ENCODE data around the gene MNAT1.
"Not testable (repeated sequence)": the region's sequence is repeated elsewhere in the genome, so short reads cannot be mapped to it uniquely, and the experiment has no call there.

MNAT1 gene

GRCh38 chr14:60865378-60866127 lies 131.0 kb downstream of the MNAT1 start:
- no peak overlapping the region for H3K4me3 Mint-ChIP-seq

GRCh38 chr14:60867503-60868172 lies 133.1 kb downstream of the MNAT1 start:
- no peak for DNase-seq (ENCODE audit: low spot score in 2 of 2)
- peak; percentile 92 for ATAC-seq
- H3K4me1 Mint-ChIP-seq, result peaks cover 9% of the 10 kb centered on the region
- H3K36me3 Mint-ChIP-seq, result no peaks in the 10 kb centered on the region
- no peaks in the 10 kb centered on the region for H3K9me3 Mint-ChIP-seq
- H3K4me3 Mint-ChIP-seq, result no peak overlapping the region
- no peak overlapping the region for H3K27ac Mint-ChIP-seq

More at GRCh38 chr14:60865378-60866127, 131.0 kb downstream of the MNAT1 start:
- no peak for ATAC-seq
- peaks cover 9% of the 10 kb centered on the region for H3K4me1 Mint-ChIP-seq
- no peak overlapping the region for H3K27ac Mint-ChIP-seq
- no peak for DNase-seq (ENCODE audit: low spot score in 2 of 2)
- H3K36me3 Mint-ChIP-seq, result no peaks in the 10 kb centered on the region
- no peaks in the 10 kb centered on the region for H3K9me3 Mint-ChIP-seq

GRCh38 chr14:60878121-60878520 lies 143.6 kb downstream of the MNAT1 start:
- Mint-ChIP-seq H3K9me3 (peaks cover 8% of the 10 kb centered on the region), H3K4me3 (no peak overlapping the region), H3K4me1 (peaks cover 7% of the 10 kb centered on the region), H3K36me3 (peaks cover 20% of the 10 kb centered on the region), H3K27ac (no peak overlapping the region)
- DNase-seq (ENCODE audit: low spot score in 2 of 2) (no peak), ATAC-seq (no peak)

- Mint-ChIP-seq H3K4me3 (no peak overlapping the region), H3K36me3 (peaks cover 16% of the 10 kb centered on the region), H3K9me3 (peaks cover 8% of the 10 kb centered on the region), H3K4me1 (peaks cover 7% of the 10 kb centered on the region), H3K27ac (no peak overlapping the region)
- DNase-seq (ENCODE audit: low spot score in 2 of 2) (no peak), ATAC-seq (peak; percentile 55)
Measured at GRCh38 chr14:60878536-60878935, 144.0 kb downstream of the MNAT1 start.

GRCh38 chr14:60882219-60882618 lies 147.7 kb downstream of the MNAT1 start:
- no peak for ATAC-seq
- Mint-ChIP-seq H3K27ac (no peak overlapping the region), H3K4me3 (no peak overlapping the region), H3K4me1 (peaks cover 18% of the 10 kb centered on the region), H3K9me3 (peaks cover 34% of the 10 kb centered on the region), H3K36me3 (peaks cover 8% of the 10 kb centered on the region)
- no peak for DNase-seq (ENCODE audit: low spot score in 2 of 2)

GRCh38 chr14:60884134-60884533 lies 149.6 kb downstream of the MNAT1 start:
- DNase-seq (ENCODE audit: low spot score in 2 of 2) (no peak), ATAC-seq (no peak)
- Mint-ChIP-seq H3K4me1 (peaks cover 12% of the 10 kb centered on the region), H3K36me3 (peaks cover 8% of the 10 kb centered on the region), H3K27ac (no peak overlapping the region), H3K9me3 (peaks cover 34% of the 10 kb centered on the region), H3K4me3 (no peak overlapping the region)

- H3K36me3 Mint-ChIP-seq; H3K4me3 Mint-ChIP-seq; H3K27ac Mint-ChIP-seq; ATAC-seq; DNase-seq (ENCODE audit: low spot score in 2 of 2); H3K9me3 Mint-ChIP-seq: not testable (repeated sequence)
- peaks cover 28% of the 10 kb centered on the region for H3K4me1 Mint-ChIP-seq
Measured at GRCh38 chr14:60890636-60891035, 156.1 kb downstream of the MNAT1 start.

GRCh38 chr14:60893911-60894310 lies 159.3 kb downstream of the MNAT1 start:
- H3K9me3 Mint-ChIP-seq, result no peaks in the 10 kb centered on the region
- peaks cover 19% of the 10 kb centered on the region for H3K4me1 Mint-ChIP-seq
- no peak for DNase-seq (ENCODE audit: low spot score in 2 of 2)
- H3K36me3 Mint-ChIP-seq, result no peaks in the 10 kb centered on the region
- H3K4me3 Mint-ChIP-seq, result no peak overlapping the region
- no peak overlapping the region for H3K27ac Mint-ChIP-seq
- ATAC-seq, result no peak

- H3K36me3 Mint-ChIP-seq, result no peaks in the 10 kb centered on the region
- H3K4me1 Mint-ChIP-seq, result no peaks in the 10 kb centered on the region
- DNase-seq (ENCODE audit: low spot score in 2 of 2), result no peak
- peaks cover 2% of the 10 kb centered on the region for H3K9me3 Mint-ChIP-seq
- no peak overlapping the region for H3K27ac Mint-ChIP-seq
- no peak overlapping the region for H3K4me3 Mint-ChIP-seq
- no peak for ATAC-seq
Measured at GRCh38 chr14:60904381-60904780, 169.8 kb downstream of the MNAT1 start.

GRCh38 chr14:60905923-60906322 lies 171.4 kb downstream of the MNAT1 start:
- DNase-seq (ENCODE audit: low spot score in 2 of 2) (no peak), ATAC-seq (no peak)
- Mint-ChIP-seq H3K9me3 (peaks cover 2% of the 10 kb centered on the region), H3K4me1 (no peaks in the 10 kb centered on the region), H3K27ac (no peak overlapping the region), H3K36me3 (no peaks in the 10 kb centered on the region), H3K4me3 (no peak overlapping the region)

GRCh38 chr14:60915781-60916180 lies 181.2 kb downstream of the MNAT1 start:
- peaks cover 13% of the 10 kb centered on the region for H3K4me1 Mint-ChIP-seq
- no peak for ATAC-seq
- no peaks in the 10 kb centered on the region for H3K36me3 Mint-ChIP-seq
- no peak for DNase-seq (ENCODE audit: low spot score in 2 of 2)
- H3K9me3 Mint-ChIP-seq, result no peaks in the 10 kb centered on the region
- H3K4me3 Mint-ChIP-seq, result no peak overlapping the region
- H3K27ac Mint-ChIP-seq, result no peak overlapping the region

GRCh38 chr14:60922050-60922449 lies 187.5 kb downstream of the MNAT1 start:
- Mint-ChIP-seq H3K9me3 (no peaks in the 10 kb centered on the region), H3K36me3 (no peaks in the 10 kb centered on the region), H3K4me3 (no peak overlapping the region), H3K4me1 (peaks cover 6% of the 10 kb centered on the region), H3K27ac (no peak overlapping the region)
- ATAC-seq, result no peak
- no peak for DNase-seq (ENCODE audit: low spot score in 2 of 2)

- DNase-seq (ENCODE audit: low spot score in 2 of 2) (no peak), ATAC-seq (no peak)
- no peak overlapping the region for H3K4me3 Mint-ChIP-seq
- H3K27ac Mint-ChIP-seq, result no peak overlapping the region
- H3K4me1 Mint-ChIP-seq, result peaks cover 6% of the 10 kb centered on the region
- H3K36me3 Mint-ChIP-seq, result no peaks in the 10 kb centered on the region
- no peaks in the 10 kb centered on the region for H3K9me3 Mint-ChIP-seq
Measured at GRCh38 chr14:60925286-60925685, 190.7 kb downstream of the MNAT1 start.

- ATAC-seq, result no peak
- Mint-ChIP-seq H3K4me3 (no peak overlapping the region), H3K27ac (no peak overlapping the region), H3K9me3 (no peaks in the 10 kb centered on the region), H3K4me1 (peaks cover 6% of the 10 kb centered on the region), H3K36me3 (no peaks in the 10 kb centered on the region)
- no peak for DNase-seq (ENCODE audit: low spot score in 2 of 2)
Measured at GRCh38 chr14:60926002-60926401, 191.4 kb downstream of the MNAT1 start.

GRCh38 chr14:60931218-60931617 lies 196.7 kb downstream of the MNAT1 start:
- DNase-seq (ENCODE audit: low spot score in 2 of 2), result no peak
- H3K4me1 Mint-ChIP-seq, result no peaks in the 10 kb centered on the region
- no peak for ATAC-seq
- H3K36me3 Mint-ChIP-seq, result no peaks in the 10 kb centered on the region
- no peak overlapping the region for H3K27ac Mint-ChIP-seq
- H3K4me3 Mint-ChIP-seq, result no peak overlapping the region
- H3K9me3 Mint-ChIP-seq, result no peaks in the 10 kb centered on the region
